ENCODE data around the gene CRY2. TPM values are rescaled to one million over a fixed set of nuclear protein-coding genes. Genes with fewer than 3 reads are reported as not detected.
A peak's percentile ranks its signal among the peaks of the same experiment; 100 is the strongest.

The CRY2 gene
- total RNA-seq, 1 donor from 2014 or later: 23.8 TPM

DNA sequence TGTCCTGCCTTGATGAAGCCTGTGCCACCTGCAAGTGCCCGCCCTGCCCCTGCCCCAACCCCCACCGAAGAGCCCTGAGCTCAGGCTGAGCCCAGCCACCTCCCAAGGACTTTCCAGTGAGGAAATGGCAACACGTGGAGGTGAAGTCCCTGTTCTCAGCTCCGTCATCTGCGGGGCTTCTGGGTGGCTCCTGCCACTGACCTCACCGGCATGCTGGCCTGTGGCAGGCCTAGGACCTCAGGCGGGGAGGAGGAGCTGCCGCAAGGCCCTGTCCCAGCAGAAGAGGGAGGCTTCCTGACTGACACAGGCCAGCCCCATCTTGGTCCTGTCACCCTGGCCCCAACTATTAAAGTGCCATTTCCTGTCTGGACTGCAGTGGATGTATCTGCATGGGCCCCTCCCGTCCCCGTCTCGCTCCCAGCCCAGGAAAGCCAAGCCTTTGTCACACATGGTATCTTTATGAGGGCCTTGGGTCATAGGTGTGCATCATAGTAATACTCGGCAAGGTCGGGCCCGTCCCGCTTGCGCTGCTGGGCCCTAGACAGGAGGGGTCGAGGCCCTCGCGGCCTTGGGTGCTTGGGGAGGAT lies 58.9 kb downstream of the CRY2 start:
- H3K9me3 Mint-ChIP-seq: no peaks in the 10 kb centered on the region
- H3K36me3 Mint-ChIP-seq (ENCODE audit: low read depth): no peaks in the 10 kb centered on the region
- TF ChIP-seq CTCF (conservative IDR thresholded peaks at IDR 0.05): no peak
- H3K4me1 Mint-ChIP-seq: peaks cover 19% of the 10 kb centered on the region
- H3K27me3 Mint-ChIP-seq (ENCODE audit: low read depth): no peaks in the 10 kb centered on the region
- H3K27ac Mint-ChIP-seq (ENCODE audit: unreplicated experiment): peak overlapping the region; percentile 38
- H3K4me3 Mint-ChIP-seq: peak overlapping the region; percentile 70
- DNase-seq (ENCODE audit: low read depth, low spot score): no peak

DNA sequence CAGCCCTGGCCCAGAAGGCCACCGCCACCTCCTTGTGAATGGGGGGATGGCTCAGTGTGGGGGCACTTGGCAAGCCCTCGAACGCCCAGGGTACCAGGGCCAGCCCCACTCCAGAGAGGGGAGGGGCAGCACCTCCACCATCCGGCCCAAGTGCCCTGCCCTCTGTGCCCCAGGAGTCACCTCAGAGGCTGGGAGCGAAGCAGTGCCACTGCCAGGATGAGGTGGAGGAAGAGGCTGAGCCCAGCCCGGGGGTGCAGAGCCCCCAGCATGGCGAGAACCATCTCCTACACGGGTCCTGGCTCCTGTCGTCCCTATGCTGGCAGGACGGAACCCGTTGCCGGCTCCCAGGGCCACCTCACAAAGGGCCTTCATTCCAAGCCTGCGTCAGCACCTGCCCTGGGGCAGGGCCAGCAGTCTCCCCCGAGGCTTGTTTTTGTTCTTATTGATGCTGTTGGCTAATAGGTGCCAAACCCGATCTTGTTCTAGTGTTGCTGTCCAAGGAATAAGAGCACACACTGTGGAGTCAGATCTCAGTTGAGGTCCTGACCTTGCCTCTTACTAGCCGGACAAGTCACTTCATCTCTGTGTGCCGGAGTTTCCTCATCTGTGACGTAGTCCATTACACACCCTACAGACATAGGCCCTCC lies 59.8 kb downstream of the CRY2 start, which contains the start of gene FREY1:
Gene FREY1, minus strand, starts transcription at position 307 of the 647 bp plus-strand sequence. Its CDS starts 26 bp downstream, at position 281.
- Mint-ChIP-seq H3K9me3 (no peaks in the 10 kb centered on the region), H3K27ac (ENCODE audit: unreplicated experiment) (peak within 1 kb of the TSS; percentile 38), H3K4me1 (peaks cover 11% of the 10 kb centered on the region), H3K27me3 (ENCODE audit: low read depth) (no peaks in the 10 kb centered on the region), H3K4me3 (peak within 1 kb of the TSS; percentile 70), H3K36me3 (ENCODE audit: low read depth) (no peaks in the 10 kb centered on the region)
- no peak for DNase-seq (ENCODE audit: low read depth, low spot score)
- TF ChIP-seq CTCF (conservative IDR thresholded peaks at IDR 0.05): no peak

DNA sequence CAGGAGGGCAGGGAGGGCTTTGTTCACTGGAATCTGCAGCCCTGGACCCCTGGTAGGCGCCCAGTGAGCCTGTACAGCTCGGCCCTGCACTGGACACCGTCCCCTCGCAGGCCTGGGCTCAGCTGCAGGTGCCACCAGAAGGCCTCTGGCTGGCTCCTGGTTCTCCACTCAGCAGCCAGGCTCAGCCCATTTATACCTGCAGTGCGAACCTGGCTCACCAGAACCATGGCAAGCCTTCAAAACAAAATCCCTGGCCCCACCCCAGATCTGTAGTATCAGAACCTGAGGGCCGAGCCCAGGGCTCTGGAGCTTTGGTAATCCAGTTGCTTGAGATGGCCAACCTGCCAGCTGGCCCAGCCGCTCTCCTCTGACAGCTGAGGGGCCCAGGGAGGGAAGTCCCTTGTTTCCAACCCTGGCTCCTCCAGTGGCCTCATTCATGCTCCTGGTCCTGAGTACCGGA lies 60.7 kb downstream of the CRY2 start:
- Mint-ChIP-seq H3K9me3 (no peaks in the 10 kb centered on the region), H3K27ac (ENCODE audit: unreplicated experiment) (no peak overlapping the region), H3K4me1 (peaks cover 11% of the 10 kb centered on the region), H3K36me3 (ENCODE audit: low read depth) (no peaks in the 10 kb centered on the region), H3K27me3 (ENCODE audit: low read depth) (no peaks in the 10 kb centered on the region), H3K4me3 (peak overlapping the region; percentile 70)
- no peak for TF ChIP-seq CTCF (conservative IDR thresholded peaks at IDR 0.05)
- DNase-seq (ENCODE audit: low read depth, low spot score): no peak

- Mint-ChIP-seq H3K4me3 (no peak overlapping the region), H3K9me3 (no peaks in the 10 kb centered on the region), H3K27me3 (ENCODE audit: low read depth) (no peaks in the 10 kb centered on the region), H3K27ac (ENCODE audit: unreplicated experiment) (no peak overlapping the region), H3K36me3 (ENCODE audit: low read depth) (no peaks in the 10 kb centered on the region), H3K4me1 (peaks cover 11% of the 10 kb centered on the region)
- no peak for DNase-seq (ENCODE audit: low read depth, low spot score)
- no peak for TF ChIP-seq CTCF (conservative IDR thresholded peaks at IDR 0.05)
Observed at GRCh38 chr11:45909594-45910475, 62.6 kb downstream of the CRY2 start.

GRCh38 chr11:45910623-45911022 lies 63.3 kb downstream of the CRY2 start:
- Mint-ChIP-seq H3K27me3 (ENCODE audit: low read depth) (no peaks in the 10 kb centered on the region), H3K4me3 (no peak overlapping the region), H3K27ac (ENCODE audit: unreplicated experiment) (no peak overlapping the region), H3K4me1 (peaks cover 11% of the 10 kb centered on the region), H3K9me3 (no peaks in the 10 kb centered on the region), H3K36me3 (ENCODE audit: low read depth) (no peaks in the 10 kb centered on the region)
- DNase-seq (ENCODE audit: low read depth, low spot score): no peak
- TF ChIP-seq CTCF (conservative IDR thresholded peaks at IDR 0.05): no peak

Data from neural crest cell (in vitro differentiated cells).